Measurements from ENCODE around the gene TM9SF2.

DNA sequence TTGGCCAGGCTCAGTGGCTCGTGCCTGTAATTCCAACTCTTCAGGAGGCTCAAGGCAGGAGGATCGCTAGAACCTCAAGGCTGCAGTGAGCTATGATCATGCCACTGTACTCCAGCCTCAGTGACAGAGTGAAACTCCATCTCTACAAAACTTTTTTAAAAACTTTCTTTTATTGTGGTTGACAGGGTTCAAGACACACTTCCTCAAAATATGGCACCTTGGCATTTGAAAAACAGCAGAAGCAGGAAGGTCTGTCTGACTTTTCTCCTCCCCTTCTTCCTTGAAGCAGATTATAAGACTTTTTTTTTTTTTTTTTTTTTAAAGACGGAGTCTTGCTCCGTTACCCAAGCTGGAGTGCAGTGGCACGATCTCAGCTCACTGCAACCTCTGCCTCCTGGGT lies 100.3 kb downstream of the TM9SF2 start:
- no peak for TF ChIP-seq ZBTB21 (CRISPR knock-in tag; IDR thresholded peaks at IDR 0.05; ENCODE audit: borderline replicate concordance)
- TF ChIP-seq, protein P1, sequence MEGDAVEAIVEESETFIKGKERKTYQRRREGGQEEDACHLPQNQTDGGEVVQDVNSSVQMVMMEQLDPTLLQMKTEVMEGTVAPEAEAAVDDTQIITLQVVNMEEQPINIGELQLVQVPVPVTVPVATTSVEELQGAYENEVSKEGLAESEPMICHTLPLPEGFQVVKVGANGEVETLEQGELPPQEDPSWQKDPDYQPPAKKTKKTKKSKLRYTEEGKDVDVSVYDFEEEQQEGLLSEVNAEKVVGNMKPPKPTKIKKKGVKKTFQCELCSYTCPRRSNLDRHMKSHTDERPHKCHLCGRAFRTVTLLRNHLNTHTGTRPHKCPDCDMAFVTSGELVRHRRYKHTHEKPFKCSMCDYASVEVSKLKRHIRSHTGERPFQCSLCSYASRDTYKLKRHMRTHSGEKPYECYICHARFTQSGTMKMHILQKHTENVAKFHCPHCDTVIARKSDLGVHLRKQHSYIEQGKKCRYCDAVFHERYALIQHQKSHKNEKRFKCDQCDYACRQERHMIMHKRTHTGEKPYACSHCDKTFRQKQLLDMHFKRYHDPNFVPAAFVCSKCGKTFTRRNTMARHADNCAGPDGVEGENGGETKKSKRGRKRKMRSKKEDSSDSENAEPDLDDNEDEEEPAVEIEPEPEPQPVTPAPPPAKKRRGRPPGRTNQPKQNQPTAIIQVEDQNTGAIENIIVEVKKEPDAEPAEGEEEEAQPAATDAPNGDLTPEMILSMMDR (IDR thresholded peaks at IDR 0.05): no peak
- TF ChIP-seq, protein P2, sequence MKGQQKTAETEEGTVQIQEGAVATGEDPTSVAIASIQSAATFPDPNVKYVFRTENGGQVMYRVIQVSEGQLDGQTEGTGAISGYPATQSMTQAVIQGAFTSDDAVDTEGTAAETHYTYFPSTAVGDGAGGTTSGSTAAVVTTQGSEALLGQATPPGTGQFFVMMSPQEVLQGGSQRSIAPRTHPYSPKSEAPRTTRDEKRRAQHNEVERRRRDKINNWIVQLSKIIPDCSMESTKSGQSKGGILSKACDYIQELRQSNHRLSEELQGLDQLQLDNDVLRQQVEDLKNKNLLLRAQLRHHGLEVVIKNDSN (CRISPR knock-in tag; IDR thresholded peaks at IDR 0.05): no peak
- TF ChIP-seq, protein P3, sequence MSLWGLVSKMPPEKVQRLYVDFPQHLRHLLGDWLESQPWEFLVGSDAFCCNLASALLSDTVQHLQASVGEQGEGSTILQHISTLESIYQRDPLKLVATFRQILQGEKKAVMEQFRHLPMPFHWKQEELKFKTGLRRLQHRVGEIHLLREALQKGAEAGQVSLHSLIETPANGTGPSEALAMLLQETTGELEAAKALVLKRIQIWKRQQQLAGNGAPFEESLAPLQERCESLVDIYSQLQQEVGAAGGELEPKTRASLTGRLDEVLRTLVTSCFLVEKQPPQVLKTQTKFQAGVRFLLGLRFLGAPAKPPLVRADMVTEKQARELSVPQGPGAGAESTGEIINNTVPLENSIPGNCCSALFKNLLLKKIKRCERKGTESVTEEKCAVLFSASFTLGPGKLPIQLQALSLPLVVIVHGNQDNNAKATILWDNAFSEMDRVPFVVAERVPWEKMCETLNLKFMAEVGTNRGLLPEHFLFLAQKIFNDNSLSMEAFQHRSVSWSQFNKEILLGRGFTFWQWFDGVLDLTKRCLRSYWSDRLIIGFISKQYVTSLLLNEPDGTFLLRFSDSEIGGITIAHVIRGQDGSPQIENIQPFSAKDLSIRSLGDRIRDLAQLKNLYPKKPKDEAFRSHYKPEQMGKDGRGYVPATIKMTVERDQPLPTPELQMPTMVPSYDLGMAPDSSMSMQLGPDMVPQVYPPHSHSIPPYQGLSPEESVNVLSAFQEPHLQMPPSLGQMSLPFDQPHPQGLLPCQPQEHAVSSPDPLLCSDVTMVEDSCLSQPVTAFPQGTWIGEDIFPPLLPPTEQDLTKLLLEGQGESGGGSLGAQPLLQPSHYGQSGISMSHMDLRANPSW (CRISPR knock-in tag; conservative IDR thresholded peaks at IDR 0.05; ENCODE audit: low read depth): no peak
- TF ChIP-seq KAT7 (CRISPR knock-in tag; IDR thresholded peaks at IDR 0.05; ENCODE audit: borderline replicate concordance): no peak
- no peak for TF ChIP-seq ESRRA (CRISPR knock-in tag; IDR thresholded peaks at IDR 0.05; ENCODE audit: borderline replicate concordance)
- TF ChIP-seq, protein P4, sequence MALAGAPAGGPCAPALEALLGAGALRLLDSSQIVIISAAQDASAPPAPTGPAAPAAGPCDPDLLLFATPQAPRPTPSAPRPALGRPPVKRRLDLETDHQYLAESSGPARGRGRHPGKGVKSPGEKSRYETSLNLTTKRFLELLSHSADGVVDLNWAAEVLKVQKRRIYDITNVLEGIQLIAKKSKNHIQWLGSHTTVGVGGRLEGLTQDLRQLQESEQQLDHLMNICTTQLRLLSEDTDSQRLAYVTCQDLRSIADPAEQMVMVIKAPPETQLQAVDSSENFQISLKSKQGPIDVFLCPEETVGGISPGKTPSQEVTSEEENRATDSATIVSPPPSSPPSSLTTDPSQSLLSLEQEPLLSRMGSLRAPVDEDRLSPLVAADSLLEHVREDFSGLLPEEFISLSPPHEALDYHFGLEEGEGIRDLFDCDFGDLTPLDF (CRISPR knock-in tag; IDR thresholded peaks at IDR 0.05): no peak
- TF ChIP-seq, protein P5, sequence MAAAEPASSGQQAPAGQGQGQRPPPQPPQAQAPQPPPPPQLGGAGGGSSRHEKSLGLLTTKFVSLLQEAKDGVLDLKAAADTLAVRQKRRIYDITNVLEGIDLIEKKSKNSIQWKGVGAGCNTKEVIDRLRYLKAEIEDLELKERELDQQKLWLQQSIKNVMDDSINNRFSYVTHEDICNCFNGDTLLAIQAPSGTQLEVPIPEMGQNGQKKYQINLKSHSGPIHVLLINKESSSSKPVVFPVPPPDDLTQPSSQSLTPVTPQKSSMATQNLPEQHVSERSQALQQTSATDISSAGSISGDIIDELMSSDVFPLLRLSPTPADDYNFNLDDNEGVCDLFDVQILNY (CRISPR knock-in tag; IDR thresholded peaks at IDR 0.05): no peak
- TF ChIP-seq, protein P6, sequence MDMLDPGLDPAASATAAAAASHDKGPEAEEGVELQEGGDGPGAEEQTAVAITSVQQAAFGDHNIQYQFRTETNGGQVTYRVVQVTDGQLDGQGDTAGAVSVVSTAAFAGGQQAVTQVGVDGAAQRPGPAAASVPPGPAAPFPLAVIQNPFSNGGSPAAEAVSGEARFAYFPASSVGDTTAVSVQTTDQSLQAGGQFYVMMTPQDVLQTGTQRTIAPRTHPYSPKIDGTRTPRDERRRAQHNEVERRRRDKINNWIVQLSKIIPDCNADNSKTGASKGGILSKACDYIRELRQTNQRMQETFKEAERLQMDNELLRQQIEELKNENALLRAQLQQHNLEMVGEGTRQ (CRISPR knock-in tag; IDR thresholded peaks at IDR 0.05): no peak
- no peak for TF ChIP-seq ZNF121 (CRISPR knock-in tag; IDR thresholded peaks at IDR 0.05)

Measured in WTC11 (cell line).